Measurements from ENCODE around the gene CARMIL3. TPM values are rescaled to one million over a fixed set of nuclear protein-coding genes. Genes with fewer than 3 reads are reported as not detected.

Gene CARMIL3
- total RNA-seq, 6 experiments from 2014 or later, result 0.18 to 1.9 (median 0.29) TPM

- no peaks in the 10 kb centered on the region for H3K36me3 ChIP-seq
- H3K27me3 ChIP-seq, result no peaks in the 10 kb centered on the region
- no peak within 1 kb of the TSS for H3K4me3 ChIP-seq
- no peak within 1 kb of the TSS for H3K27ac ChIP-seq
- WGBS (ENCODE audit: insufficient coverage, low coverage, low lambda C conversion rate, missing lambda C conversion rate), result 60% methylated on average over 2 of the region's 19 CpGs
- no peak for DNase-seq
- H3K9me3 ChIP-seq, result no peaks in the 10 kb centered on the region
- ATAC-seq, result no peak
- H3K4me1 ChIP-seq, result peaks cover 0 to 56% (median 22%) of the 10 kb centered on the region in 4 donors
- intact Hi-C loops (cut with DNase I), result no loop called here
- TF ChIP-seq CTCF (IDR thresholded peaks at IDR 0.05) (no peak), POLR2A (IDR thresholded peaks at IDR 0.05) (no peak)
Measured at GRCh38 chr14:24071144-24071697, 19.4 kb downstream of the CARMIL3 start, which contains the start of gene CPNE6. Gene CPNE6, plus strand, starts transcription at chr14:24071562. Its CDS starts 1,375 bp downstream, at chr14:24072937.

GRCh38 chr14:24071836-24072430 is 20.1 kb downstream of the CARMIL3 start:
- WGBS (ENCODE audit: insufficient coverage, low coverage, low lambda C conversion rate, missing lambda C conversion rate), result 31% methylated on average over 5 of the region's 12 CpGs
- DNase-seq, result no peak
- peaks cover 0 to 52% (median 22%) of the 10 kb centered on the region in 4 donors for H3K4me1 ChIP-seq
- H3K9me3 ChIP-seq, result no peaks in the 10 kb centered on the region
- no peak overlapping the region for H3K27ac ChIP-seq
- H3K4me3 ChIP-seq, result no peak overlapping the region
- no peak for TF ChIP-seq POLR2A (IDR thresholded peaks at IDR 0.05)
- no peak for TF ChIP-seq CTCF (IDR thresholded peaks at IDR 0.05)
- no peaks in the 10 kb centered on the region for H3K36me3 ChIP-seq
- intact Hi-C loops (cut with DNase I), result no loop called here
- H3K27me3 ChIP-seq, result no peaks in the 10 kb centered on the region
- no peak for ATAC-seq

GRCh38 chr14:24072436-24072835 is 20.6 kb downstream of the CARMIL3 start:
- peak in 3 of 4 donors; percentile 8 to 48 (median 16) for ATAC-seq

More at GRCh38 chr14:24072436-24072835, 20.6 kb downstream of the CARMIL3 start:
- WGBS (ENCODE audit: insufficient coverage, low coverage, low lambda C conversion rate, missing lambda C conversion rate), result 15% methylated on average over 6 of the region's 7 CpGs
- DNase-seq, result peak in 2 of 3 donors; percentile 77 to 87
- intact Hi-C loops (cut with DNase I), result no loop called here
- Histone ChIP-seq H3K9me3 (no peaks in the 10 kb centered on the region), H3K4me3 (no peak overlapping the region), H3K4me1 (peaks cover 0 to 49% (median 21%) of the 10 kb centered on the region in 4 donors), H3K27me3 (no peaks in the 10 kb centered on the region), H3K27ac (no peak overlapping the region), H3K36me3 (no peaks in the 10 kb centered on the region)
- no peak for TF ChIP-seq POLR2A (IDR thresholded peaks at IDR 0.05)
- no peak for TF ChIP-seq CTCF (IDR thresholded peaks at IDR 0.05)

Data from right lobe of liver (tissue), 6 donors.